Mononuclear cell (primary cell): ENCODE results near the gene CD14. TPM values are rescaled to one million over a fixed set of nuclear protein-coding genes. Genes with fewer than 3 reads are reported as not detected.
"Not testable (repeated sequence)": the region's sequence is repeated elsewhere in the genome, so short reads cannot be mapped to it uniquely, and the experiment has no call there.

Source experiments
- H3K27me3 ChIP-seq: 2 replicates; pipeline ENCODE4 v1.6.0; 2011; ENCODE audit warnings: low read length, control low read depth; ENCODE audit not compliant: insufficient read depth
- H3K4me1 ChIP-seq: 2 replicates; pipeline ENCODE4 v1.5.1; 2011; ENCODE audit warnings: mild to moderate bottlenecking, low read length, control low read depth; ENCODE audit not compliant: insufficient read depth
- H3K4me3 ChIP-seq: 2 replicates; pipeline ENCODE4 v1.5.1; 2011; ENCODE audit warnings: mild to moderate bottlenecking, low read length, moderate library complexity
- H3K9me3 ChIP-seq: 2 replicates; pipeline ENCODE4 v1.5.1; 2011; ENCODE audit warnings: low read depth, mild to moderate bottlenecking, control low read depth, low read length
- total RNA-seq: library from RNA; depleted of rRNA; stranded (reverse); fragments of >200 nt; gene quantifications from one replicate; pipeline ENCODE4 v1.2.3, GENCODE V29; 2012

The CD14 gene
- total RNA-seq, 1 donor = 138 TPM

DNA sequence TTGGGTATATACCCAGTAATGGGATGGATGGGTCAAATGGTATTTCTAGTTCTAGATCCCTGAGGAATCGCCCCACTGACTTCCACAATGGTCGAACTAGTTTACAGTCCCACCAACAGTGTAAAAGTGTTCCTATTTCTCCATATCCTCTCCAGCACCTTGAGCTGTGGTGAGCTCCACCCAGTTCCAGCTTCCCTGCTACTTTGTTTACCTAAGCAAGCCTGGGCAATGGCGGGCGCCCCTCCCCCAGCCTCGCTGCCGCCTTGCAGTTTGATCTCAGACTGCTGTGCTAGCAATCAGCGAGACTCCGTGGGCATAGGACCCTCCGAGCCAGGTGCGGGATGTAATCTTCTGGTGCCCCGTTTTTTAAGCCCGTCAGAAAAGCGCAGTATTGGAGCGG, 39.9 kb downstream of the CD14 start:
- H3K9me3 ChIP-seq, H3K4me3 ChIP-seq, H3K27me3 ChIP-seq: not testable (repeated sequence)
- H3K4me1 ChIP-seq = peaks cover 79% of the 10 kb centered on the region

DNA sequence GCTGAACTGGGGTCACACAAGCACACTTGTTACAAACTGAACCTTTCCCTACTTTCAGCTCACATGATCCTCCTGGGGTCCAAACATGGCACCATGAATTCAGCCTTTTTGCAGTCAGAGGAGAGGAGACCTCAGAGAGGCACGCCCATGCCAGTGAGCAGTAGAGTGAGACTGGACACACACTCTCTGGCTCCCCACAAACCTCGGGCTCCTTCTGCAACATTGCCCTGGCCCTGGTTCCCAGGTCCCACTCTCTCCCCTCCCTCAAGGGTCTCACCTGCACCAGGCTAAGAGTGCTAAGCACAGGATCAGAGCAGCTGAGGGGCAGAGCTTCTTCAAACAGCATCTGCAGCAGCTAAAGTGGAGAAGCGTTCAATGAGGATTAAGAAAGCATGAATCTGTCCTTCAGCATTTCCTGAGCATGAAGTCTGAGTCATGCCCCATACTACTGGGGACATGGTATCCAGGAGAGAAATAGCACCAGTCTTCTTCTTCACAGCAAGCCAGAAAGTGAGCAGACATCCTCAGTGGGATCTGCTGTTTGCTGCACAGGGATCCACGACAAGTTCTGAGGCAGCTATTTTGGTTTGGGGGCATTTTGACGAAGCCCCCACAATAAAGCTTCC, 41.1 kb downstream of the CD14 start:
- H3K4me1 ChIP-seq = peaks cover 68% of the 10 kb centered on the region
- H3K27me3 ChIP-seq = no peaks in the 10 kb centered on the region
- H3K9me3 ChIP-seq = no peaks in the 10 kb centered on the region
- H3K4me3 ChIP-seq = peak overlapping the region; percentile 35

GRCh38 chr5:140590861-140591260, 42.1 kb downstream of the CD14 start:
- H3K9me3 ChIP-seq = no peaks in the 10 kb centered on the region
- H3K4me1 ChIP-seq = peaks cover 58% of the 10 kb centered on the region
- H3K27me3 ChIP-seq = no peaks in the 10 kb centered on the region
- peak overlapping the region; percentile 35 for H3K4me3 ChIP-seq

DNA sequence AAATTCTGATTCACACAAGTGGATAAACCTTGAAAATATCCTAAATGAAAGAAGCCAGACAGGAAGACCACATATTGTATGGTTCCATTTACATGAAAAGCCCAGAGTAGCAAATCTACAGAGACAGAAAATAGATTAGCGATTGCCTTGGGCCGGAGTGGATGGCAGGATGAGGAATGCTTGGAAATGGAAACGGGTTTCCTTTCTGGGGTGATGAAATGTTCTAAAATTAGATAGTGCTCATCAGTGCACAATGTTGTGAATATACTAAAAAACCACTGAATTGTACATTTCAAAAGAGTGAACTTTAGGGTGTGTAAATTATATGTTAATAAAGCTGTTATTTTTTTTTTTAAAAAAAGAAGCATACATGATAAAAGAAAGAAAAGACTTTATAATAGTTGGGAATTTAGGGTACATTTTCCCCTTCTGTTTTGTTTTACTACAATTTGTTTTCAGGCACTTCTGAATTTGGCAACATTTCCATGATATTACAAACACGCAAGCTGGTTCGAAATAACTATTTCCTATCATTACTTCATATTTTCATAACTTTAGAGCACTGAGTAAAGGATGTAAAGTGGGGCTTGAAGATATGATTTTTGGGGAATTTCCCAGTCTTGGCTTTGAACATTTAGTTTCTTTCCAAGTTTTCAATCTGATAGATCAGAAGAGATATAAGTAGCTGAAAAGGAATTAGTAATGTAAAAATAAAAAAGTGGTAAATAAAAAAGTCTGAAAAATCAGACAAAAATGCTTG, 44.5 kb downstream of the CD14 start:
- Histone ChIP-seq H3K4me3 (no peak overlapping the region), H3K4me1 (peaks cover 35% of the 10 kb centered on the region), H3K9me3 (no peaks in the 10 kb centered on the region), H3K27me3 (no peaks in the 10 kb centered on the region)

DNA sequence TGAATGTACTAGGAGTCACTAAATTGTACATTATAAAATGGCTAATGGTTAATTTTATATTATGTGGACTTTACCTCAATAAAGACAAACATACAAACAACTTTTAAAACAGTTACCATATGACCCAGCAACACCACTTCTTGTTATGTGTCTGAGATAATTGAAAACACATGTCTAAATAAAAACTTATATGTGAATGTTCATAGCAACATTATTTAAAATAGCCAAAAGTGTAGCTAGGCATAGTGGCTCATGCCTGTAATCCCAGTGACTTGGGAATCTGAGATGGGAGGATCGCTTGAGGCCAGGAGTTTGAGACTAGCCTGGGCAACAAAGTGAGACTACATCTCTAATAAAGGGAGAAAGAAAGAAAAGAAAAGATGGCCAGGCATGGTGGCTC, 45.5 kb downstream of the CD14 start:
- no peaks in the 10 kb centered on the region for H3K27me3 ChIP-seq
- H3K4me3 ChIP-seq = no peak overlapping the region
- no peaks in the 10 kb centered on the region for H3K9me3 ChIP-seq
- H3K4me1 ChIP-seq = peaks cover 33% of the 10 kb centered on the region

Other genes with a start within 250 kb of the CD14 start
- gene ANKHD1, start 231.3 kb downstream of the CD14 start, total RNA-seq = 227 TPM
- 4.0 TPM for gene EIF4EBP3, start 85.5 kb downstream of the CD14 start, total RNA-seq
- gene SRA1, start 75.7 kb downstream of the CD14 start, total RNA-seq = 21.2 TPM
- gene APBB3, start 68.6 kb downstream of the CD14 start, total RNA-seq = 24.2 TPM
- gene SLC35A4, start 68.3 kb downstream of the CD14 start, total RNA-seq = 13.1 TPM
- 13.7 TPM for gene TMCO6, start 6.3 kb upstream of the CD14 start, total RNA-seq
- gene NDUFA2, start 14.5 kb upstream of the CD14 start, total RNA-seq = 43.2 TPM
- 180 TPM for gene IK, start 14.7 kb upstream of the CD14 start, total RNA-seq
- gene WDR55, start 31.7 kb upstream of the CD14 start, total RNA-seq = 11.8 TPM
- 0.31 TPM for gene DND1, start 40.4 kb upstream of the CD14 start, total RNA-seq
- 26.0 TPM for gene HARS1, start 58.2 kb upstream of the CD14 start, total RNA-seq
- 31.8 TPM for gene HARS2, start 58.3 kb upstream of the CD14 start, total RNA-seq
- gene ZMAT2, start 67.3 kb upstream of the CD14 start, total RNA-seq = 34.2 TPM
- not detected for gene PCDHA1, start 153.0 kb upstream of the CD14 start, total RNA-seq
- not detected for gene PCDHA2, start 161.7 kb upstream of the CD14 start, total RNA-seq
- not detected for gene PCDHA3, start 167.9 kb upstream of the CD14 start, total RNA-seq
- not detected for gene PCDHA4, start 173.9 kb upstream of the CD14 start, total RNA-seq
- gene PCDHA5, start 188.4 kb upstream of the CD14 start, total RNA-seq = under 0.01 TPM
- gene PCDHA6, start 194.8 kb upstream of the CD14 start, total RNA-seq = not detected
- not detected for gene PCDHA7, start 201.1 kb upstream of the CD14 start, total RNA-seq
- not detected for gene PCDHA8, start 208.0 kb upstream of the CD14 start, total RNA-seq
- not detected for gene PCDHA9, start 215.2 kb upstream of the CD14 start, total RNA-seq
- not detected for gene PCDHA10, start 222.7 kb upstream of the CD14 start, total RNA-seq
- 0.10 TPM for gene PCDHA11, start 235.8 kb upstream of the CD14 start, total RNA-seq
- gene PCDHA12, start 242.1 kb upstream of the CD14 start, total RNA-seq = not detected
- gene PCDHA13, start 248.9 kb upstream of the CD14 start, total RNA-seq = not detected